Parathyroid adenoma (tissue), 2 donors: ENCODE measurements around the gene PPCDC.

ENCODE experiments used
- H2AFZ ChIP-seq: fragments of 300-600 bp; sonication (generic); one replicate; pipeline ENCODE4 v1.7.0; 2017; ENCODE audit warnings: antibody characterized with exemption, mild to moderate bottlenecking
- H3K27ac ChIP-seq: fragments of 300-600 bp; sonication (generic); one replicate; pipeline ENCODE4 v1.7.0; 2017
- H3K27me3 ChIP-seq: fragments of 300-600 bp; sonication (generic); one replicate; pipeline ENCODE4 v1.7.0; 2017; ENCODE audit warnings: low read length; ENCODE audit not compliant: control insufficient read depth, insufficient read depth
- H3K36me3 ChIP-seq: fragments of 300-600 bp; sonication (generic); one replicate; pipeline ENCODE4 v1.7.0; 2017; ENCODE audit warnings: low read length; ENCODE audit not compliant: control insufficient read depth, insufficient read depth
- H3K4me1 ChIP-seq: fragments of 300-600 bp; sonication (generic); one replicate; pipeline ENCODE4 v1.7.0; 2017; ENCODE audit warnings: control low read depth
- H3K4me2 ChIP-seq: fragments of 300-600 bp; sonication (generic); one replicate; pipeline ENCODE4 v1.7.0; 2017; ENCODE audit warnings: low read length
- H3K4me3 ChIP-seq: fragments of 300-600 bp; sonication (generic); one replicate; pipeline ENCODE4 v1.7.0; 2017; ENCODE audit warnings: low read depth, low read length
- H3K79me2 ChIP-seq: fragments of 300-600 bp; sonication (generic); one replicate; pipeline ENCODE4 v1.7.0; 2017; ENCODE audit warnings: control low read depth
- H3K9ac ChIP-seq: fragments of 300-600 bp; sonication (generic); one replicate; pipeline ENCODE4 v1.7.0; 2017; ENCODE audit warnings: mild to moderate bottlenecking
- H3K9me3 ChIP-seq: fragments of 300-600 bp; sonication (generic); one replicate; pipeline ENCODE4 v1.7.0; 2017; ENCODE audit warnings: low read length; ENCODE audit not compliant: control insufficient read depth
- TF ChIP-seq, protein P1 (sequence below): fragments of 300-600 bp; sonication (generic); IDR thresholded peaks from one replicate; pipeline ENCODE4 v1.7.0; 2017; ENCODE audit warnings: antibody characterized with exemption, mild to moderate bottlenecking
- donor health status: primary hyperparathyroidism.

PPCDC gene

GRCh38 chr15:75031848-75032247, 8.5 kb downstream of the PPCDC start:
- Histone ChIP-seq H3K9ac (no peak overlapping the region), H3K4me1 (peaks cover 20% of the 10 kb centered on the region)
- TF ChIP-seq, protein P1, sequence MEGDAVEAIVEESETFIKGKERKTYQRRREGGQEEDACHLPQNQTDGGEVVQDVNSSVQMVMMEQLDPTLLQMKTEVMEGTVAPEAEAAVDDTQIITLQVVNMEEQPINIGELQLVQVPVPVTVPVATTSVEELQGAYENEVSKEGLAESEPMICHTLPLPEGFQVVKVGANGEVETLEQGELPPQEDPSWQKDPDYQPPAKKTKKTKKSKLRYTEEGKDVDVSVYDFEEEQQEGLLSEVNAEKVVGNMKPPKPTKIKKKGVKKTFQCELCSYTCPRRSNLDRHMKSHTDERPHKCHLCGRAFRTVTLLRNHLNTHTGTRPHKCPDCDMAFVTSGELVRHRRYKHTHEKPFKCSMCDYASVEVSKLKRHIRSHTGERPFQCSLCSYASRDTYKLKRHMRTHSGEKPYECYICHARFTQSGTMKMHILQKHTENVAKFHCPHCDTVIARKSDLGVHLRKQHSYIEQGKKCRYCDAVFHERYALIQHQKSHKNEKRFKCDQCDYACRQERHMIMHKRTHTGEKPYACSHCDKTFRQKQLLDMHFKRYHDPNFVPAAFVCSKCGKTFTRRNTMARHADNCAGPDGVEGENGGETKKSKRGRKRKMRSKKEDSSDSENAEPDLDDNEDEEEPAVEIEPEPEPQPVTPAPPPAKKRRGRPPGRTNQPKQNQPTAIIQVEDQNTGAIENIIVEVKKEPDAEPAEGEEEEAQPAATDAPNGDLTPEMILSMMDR = no peak

GRCh38 chr15:75032395-75032794, 9.0 kb downstream of the PPCDC start:
- Histone ChIP-seq H3K9ac (no peak overlapping the region), H3K36me3 (no peaks in the 10 kb centered on the region), H3K79me2 (peaks cover 7% of the 10 kb centered on the region), H3K9me3 (no peaks in the 10 kb centered on the region), H2AFZ (no peak overlapping the region), H3K27me3 (no peaks in the 10 kb centered on the region), H3K4me1 (peaks cover 21% of the 10 kb centered on the region), H3K4me3 (no peak overlapping the region), H3K4me2 (no peak overlapping the region), H3K27ac (no peak overlapping the region)
- TF ChIP-seq, protein P1 = no peak

More at GRCh38 chr15:75031848-75032247, 8.5 kb downstream of the PPCDC start:
- no peaks in the 10 kb centered on the region for H3K9me3 ChIP-seq
- peak overlapping the region; percentile 12 for H3K27ac ChIP-seq
- no peaks in the 10 kb centered on the region for H3K27me3 ChIP-seq
- no peaks in the 10 kb centered on the region for H3K36me3 ChIP-seq
- H3K4me3 ChIP-seq = no peak overlapping the region
- peaks cover 7% of the 10 kb centered on the region for H3K79me2 ChIP-seq
- peak overlapping the region; percentile 11 for H2AFZ ChIP-seq
- peak overlapping the region; percentile 14 for H3K4me2 ChIP-seq

- Histone ChIP-seq H2AFZ (no peak overlapping the region), H3K4me1 (peaks cover 26% of the 10 kb centered on the region), H3K9me3 (no peaks in the 10 kb centered on the region), H3K36me3 (no peaks in the 10 kb centered on the region), H3K9ac (no peak overlapping the region), H3K27ac (no peak overlapping the region), H3K4me3 (no peak overlapping the region), H3K4me2 (no peak overlapping the region), H3K27me3 (no peaks in the 10 kb centered on the region), H3K79me2 (peaks cover 5% of the 10 kb centered on the region)
- TF ChIP-seq, protein P1 = no peak
These were observed 10.4 kb downstream of the PPCDC start for GRCh38 chr15:75033809-75034208.

DNA sequence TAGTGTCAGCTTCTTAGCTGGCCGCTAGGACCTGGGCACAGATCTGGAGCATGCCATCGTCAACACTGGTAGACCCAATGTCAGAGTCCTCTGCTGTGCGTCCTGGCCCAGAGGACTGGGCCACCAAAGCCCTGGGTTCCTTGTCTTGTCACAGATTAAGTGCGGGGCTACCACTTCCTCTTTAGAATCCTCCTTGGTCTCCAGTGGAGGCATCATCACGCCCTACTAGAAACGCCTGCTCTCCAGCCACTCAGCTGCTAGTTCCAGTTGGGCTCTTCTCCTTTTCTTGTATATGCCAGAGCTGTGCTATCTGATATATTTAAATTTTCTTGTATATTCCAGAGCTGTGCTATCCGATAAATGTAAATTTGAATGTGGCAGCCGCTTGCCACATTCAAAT, 11.2 kb downstream of the PPCDC start:
- Histone ChIP-seq H3K4me2 (no peak overlapping the region), H3K27me3 (no peaks in the 10 kb centered on the region), H3K36me3 (no peaks in the 10 kb centered on the region), H3K79me2 (peaks cover 5% of the 10 kb centered on the region), H3K27ac (no peak overlapping the region), H3K4me3 (no peak overlapping the region), H2AFZ (no peak overlapping the region), H3K9me3 (no peaks in the 10 kb centered on the region), H3K9ac (no peak overlapping the region), H3K4me1 (peaks cover 30% of the 10 kb centered on the region)
- TF ChIP-seq, protein P1 = no peak

DNA sequence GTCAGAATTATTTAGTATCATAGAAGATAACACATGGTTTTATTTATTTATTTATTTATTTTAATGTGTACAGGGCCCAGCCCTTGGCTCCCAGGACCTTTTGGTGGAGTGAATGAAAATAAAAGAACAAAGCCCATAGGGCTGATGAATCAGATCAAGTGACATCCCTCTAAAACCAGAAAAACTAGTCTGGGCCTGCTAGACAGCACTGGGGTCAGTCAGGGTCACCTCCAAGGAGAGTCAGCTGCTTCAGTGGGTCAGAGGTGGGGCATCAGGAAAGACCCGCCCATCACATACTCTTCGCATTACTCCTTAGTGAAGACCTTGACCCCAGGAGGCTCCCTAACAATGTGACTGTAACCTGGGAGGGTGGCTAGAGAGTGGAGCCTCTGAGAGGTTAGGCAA, 12.8 kb downstream of the PPCDC start:
- Histone ChIP-seq H3K4me1 (peaks cover 27% of the 10 kb centered on the region), H3K79me2 (no peaks in the 10 kb centered on the region), H3K36me3 (no peaks in the 10 kb centered on the region), H3K9me3 (no peaks in the 10 kb centered on the region), H3K9ac (no peak overlapping the region), H3K4me2 (peak overlapping the region; percentile 63), H3K27ac (peak overlapping the region; percentile 77), H3K27me3 (no peaks in the 10 kb centered on the region), H2AFZ (no peak overlapping the region), H3K4me3 (peak overlapping the region; percentile 24)
- TF ChIP-seq, protein P1 = no peak
